ENCODE measurements around the gene CD163.
"Not testable (repeated sequence)": the region's sequence is repeated elsewhere in the genome, so short reads cannot be mapped to it uniquely, and the experiment has no call there.

Gene CD163

GRCh38 chr12:7503686-7504415 is at the start of gene CD163:
TSS of gene CD163 (minus strand) at chr12:7503777. CDS start at chr12:7503690, 87 bp downstream.
- DNase-seq = no peak

- no peak for DNase-seq
Measured at GRCh38 chr12:7542813-7543212, 39.2 kb upstream of the CD163 start.

GRCh38 chr12:7542046-7542445 is 38.5 kb upstream of the CD163 start:
- no peak for DNase-seq

GRCh38 chr12:7514416-7514815 is 10.8 kb upstream of the CD163 start:
- DNase-seq = no peak

- DNase-seq = no peak
Measured at GRCh38 chr12:7512553-7512952, 9.0 kb upstream of the CD163 start.

GRCh38 chr12:7509793-7510470 is 6.4 kb upstream of the CD163 start:
- not testable (repeated sequence) for DNase-seq

- DNase-seq = no peak
Measured at GRCh38 chr12:7502612-7503011, 965 bp downstream of the CD163 start.

- no peak for DNase-seq
Measured at GRCh38 chr12:7501031-7501588, 2.5 kb downstream of the CD163 start.

- DNase-seq = no peak
Measured at GRCh38 chr12:7499636-7500035, 3.9 kb downstream of the CD163 start.

GRCh38 chr12:7498809-7499208 is 4.8 kb downstream of the CD163 start:
- no peak for DNase-seq

- no peak for DNase-seq
Measured at GRCh38 chr12:7497661-7498060, 5.9 kb downstream of the CD163 start.

GRCh38 chr12:7496451-7496850 is 7.1 kb downstream of the CD163 start:
- DNase-seq = no peak

GRCh38 chr12:7495136-7495535 is 8.4 kb downstream of the CD163 start:
- no peak for DNase-seq

GRCh38 chr12:7493006-7493405 is 10.6 kb downstream of the CD163 start:
- DNase-seq = no peak

- no peak for DNase-seq
Measured at GRCh38 chr12:7486512-7486911, 17.1 kb downstream of the CD163 start.

GRCh38 chr12:7485095-7485494 is 18.5 kb downstream of the CD163 start:
- no peak for DNase-seq

- DNase-seq = no peak
Measured at GRCh38 chr12:7483343-7483742, 20.2 kb downstream of the CD163 start.

- no peak for DNase-seq
Measured at GRCh38 chr12:7479771-7480170, 23.8 kb downstream of the CD163 start.

- no peak for DNase-seq
Measured at GRCh38 chr12:7472060-7472459, 31.5 kb downstream of the CD163 start.

- DNase-seq = peak in 3 of 4 experiments; percentile 1 to 30 (median 9)
Measured at GRCh38 chr12:7460375-7461259, 43.0 kb downstream of the CD163 start.

GRCh38 chr12:7459973-7460372 is 43.6 kb downstream of the CD163 start:
- DNase-seq = no peak

GRCh38 chr12:7451756-7452155 is 51.8 kb downstream of the CD163 start:
- no peak for DNase-seq

- DNase-seq = no peak
Measured at GRCh38 chr12:7450667-7451066, 52.9 kb downstream of the CD163 start.
